Ovary (tissue), 3 donors: ENCODE results near the gene RPRD2.

Experiments
- CTCF ChIP-seq, 3 donors: fragments of 450-650 bp in 2 of 3; fragments of 200-600 bp in 1 of 3; IDR thresholded peaks; one replicate each; pipeline versions ENCODE4 v1.5.1 to v1.8.0; 2016 to 2022; ENCODE audit warnings: antibody characterized with exemption in 3 of 3, mild to moderate bottlenecking in 1 of 3
- POLR2A ChIP-seq: fragments of 450-650 bp; IDR thresholded peaks from one replicate; pipeline ENCODE4 v1.6.1; 2017; ENCODE audit warnings: antibody characterized with exemption, mild to moderate bottlenecking, moderate library complexity
- donor health status: DM: no; HTN: no; CAD: no.

GRCh38 chr1:150420560-150421265 lies 56.8 kb downstream of the RPRD2 start:
- no peak for TF ChIP-seq CTCF (IDR thresholded peaks at IDR 0.05)
- TF ChIP-seq POLR2A = no peak
